GM21786 (cell line): ENCODE measurements around the gene PSRC1.
A peak's percentile ranks its signal among the peaks of the same experiment; 100 is the strongest.

ENCODE experiments used
- ATAC-seq: cut with Tn5 transposase; IDR thresholded peaks from one replicate; pipeline ENCODE4 v1.9.1; 2021; ENCODE audit not compliant: unreplicated experiment

PSRC1 gene

DNA sequence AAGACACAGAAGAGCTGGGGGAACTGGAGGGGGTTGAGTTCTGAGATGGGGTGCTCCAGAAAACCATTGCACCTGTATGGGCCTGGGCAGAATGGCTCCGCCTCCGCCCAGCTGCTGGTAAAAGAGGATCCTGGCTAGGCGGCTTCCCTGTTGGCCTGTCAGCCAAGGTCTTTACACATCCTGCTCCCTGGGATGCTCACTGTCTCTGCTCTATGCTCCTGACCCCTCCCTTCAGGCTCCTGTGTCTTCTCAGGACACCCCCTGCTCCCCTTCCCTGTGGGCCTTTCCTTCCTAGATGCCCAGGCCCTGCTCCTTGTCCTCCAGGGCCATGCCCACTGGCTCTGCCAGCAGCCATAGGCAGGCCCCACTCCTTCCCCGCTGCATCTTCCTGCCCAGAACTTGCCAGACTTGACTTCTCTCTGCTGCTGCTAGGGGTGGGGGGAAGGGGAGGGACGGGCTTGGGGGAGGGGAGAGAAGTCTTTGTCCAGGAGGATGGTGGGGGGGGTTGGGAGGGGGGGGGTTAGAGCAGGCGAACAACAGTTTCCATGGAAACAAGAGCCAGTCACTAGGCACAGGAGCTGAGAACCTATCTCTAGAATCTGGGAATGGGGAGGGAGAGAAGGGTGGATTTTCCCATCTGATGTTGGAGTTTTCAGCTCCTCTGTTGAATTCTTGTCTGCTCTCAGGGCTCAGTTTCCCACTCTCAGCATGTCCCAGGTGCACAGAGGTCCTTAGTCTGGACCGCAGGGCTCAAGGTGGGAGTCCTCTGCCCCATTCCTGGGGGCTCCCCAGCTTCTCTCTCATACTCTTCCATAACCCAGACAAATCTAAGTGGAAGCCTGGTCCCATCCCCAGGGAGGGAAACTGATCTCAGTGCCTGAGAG is 23.0 kb downstream of the PSRC1 start:
- ATAC-seq: no peak

- no peak for ATAC-seq
Observed at GRCh38 chr1:109258481-109259466, 24.2 kb downstream of the PSRC1 start.

DNA sequence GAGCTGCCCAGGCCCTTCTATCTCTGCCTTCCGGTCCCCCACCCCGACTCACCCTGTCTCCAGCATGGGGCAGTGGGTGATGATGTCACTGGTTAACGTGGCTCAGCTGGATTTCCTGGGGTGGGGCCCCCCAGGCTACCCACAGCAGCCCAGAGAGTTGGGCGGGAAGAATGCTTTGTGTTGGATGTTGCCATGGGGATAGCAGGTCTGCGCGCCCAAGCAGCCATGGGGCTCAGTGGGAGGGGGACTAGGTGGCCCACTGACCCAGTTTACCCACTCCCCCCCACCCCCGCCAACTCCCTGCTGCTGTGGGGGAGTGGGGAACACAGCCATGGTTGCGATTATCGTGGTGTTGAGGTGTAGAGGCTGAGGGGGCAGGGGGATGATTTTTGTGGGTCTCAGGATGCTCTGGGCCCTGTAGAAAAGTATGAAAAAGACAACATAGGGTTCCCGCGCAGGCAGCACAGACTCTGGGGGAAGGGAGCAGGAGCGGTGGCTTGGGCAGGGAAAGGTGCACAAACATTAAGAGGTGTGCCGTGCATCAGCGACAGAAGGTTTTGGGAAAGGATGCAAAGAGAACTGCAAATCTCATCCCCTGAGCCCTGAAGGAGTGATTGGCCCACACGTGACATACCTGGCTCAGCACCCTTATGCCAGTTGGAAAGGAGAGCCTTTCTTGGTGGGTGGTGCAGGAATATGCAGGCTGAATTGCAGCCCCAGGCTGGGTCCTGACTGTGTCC is 25.1 kb downstream of the PSRC1 start:
- ATAC-seq: no peak

- no peak for ATAC-seq
Observed at GRCh38 chr1:109256971-109257681, 25.8 kb downstream of the PSRC1 start.

- no peak for ATAC-seq
Observed at GRCh38 chr1:109256085-109256484, 26.9 kb downstream of the PSRC1 start.

- no peak for ATAC-seq
Observed at GRCh38 chr1:109255678-109256077, 27.3 kb downstream of the PSRC1 start.

- no peak for ATAC-seq
Observed at GRCh38 chr1:109255097-109255651, 27.8 kb downstream of the PSRC1 start.

DNA sequence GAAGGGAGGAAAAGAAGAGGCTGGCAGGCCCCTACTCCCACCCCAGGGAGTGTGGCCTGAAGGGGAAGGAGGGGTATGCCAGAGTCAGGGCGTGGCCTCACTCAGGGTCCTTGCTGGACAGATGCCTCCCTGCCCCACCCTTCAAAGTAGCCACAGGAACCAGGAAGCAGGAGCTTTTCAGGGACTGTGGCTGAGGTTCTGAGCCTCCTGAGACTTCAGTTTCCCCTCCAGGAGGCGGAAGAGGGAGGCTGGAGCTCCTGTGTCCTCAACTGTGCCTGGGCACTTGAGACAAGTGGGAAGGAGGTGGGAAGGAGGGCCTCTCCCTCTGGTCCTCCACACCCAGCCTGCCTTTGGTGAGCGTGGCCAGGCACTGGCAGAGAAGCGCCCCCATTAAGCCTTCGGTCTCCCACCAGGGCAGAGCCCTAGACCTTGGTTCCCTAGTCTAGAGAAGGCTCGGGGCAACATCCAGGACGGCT is 28.3 kb downstream of the PSRC1 start:
- no peak for ATAC-seq

- no peak for ATAC-seq
Observed at GRCh38 chr1:109253803-109254620, 28.9 kb downstream of the PSRC1 start.

DNA sequence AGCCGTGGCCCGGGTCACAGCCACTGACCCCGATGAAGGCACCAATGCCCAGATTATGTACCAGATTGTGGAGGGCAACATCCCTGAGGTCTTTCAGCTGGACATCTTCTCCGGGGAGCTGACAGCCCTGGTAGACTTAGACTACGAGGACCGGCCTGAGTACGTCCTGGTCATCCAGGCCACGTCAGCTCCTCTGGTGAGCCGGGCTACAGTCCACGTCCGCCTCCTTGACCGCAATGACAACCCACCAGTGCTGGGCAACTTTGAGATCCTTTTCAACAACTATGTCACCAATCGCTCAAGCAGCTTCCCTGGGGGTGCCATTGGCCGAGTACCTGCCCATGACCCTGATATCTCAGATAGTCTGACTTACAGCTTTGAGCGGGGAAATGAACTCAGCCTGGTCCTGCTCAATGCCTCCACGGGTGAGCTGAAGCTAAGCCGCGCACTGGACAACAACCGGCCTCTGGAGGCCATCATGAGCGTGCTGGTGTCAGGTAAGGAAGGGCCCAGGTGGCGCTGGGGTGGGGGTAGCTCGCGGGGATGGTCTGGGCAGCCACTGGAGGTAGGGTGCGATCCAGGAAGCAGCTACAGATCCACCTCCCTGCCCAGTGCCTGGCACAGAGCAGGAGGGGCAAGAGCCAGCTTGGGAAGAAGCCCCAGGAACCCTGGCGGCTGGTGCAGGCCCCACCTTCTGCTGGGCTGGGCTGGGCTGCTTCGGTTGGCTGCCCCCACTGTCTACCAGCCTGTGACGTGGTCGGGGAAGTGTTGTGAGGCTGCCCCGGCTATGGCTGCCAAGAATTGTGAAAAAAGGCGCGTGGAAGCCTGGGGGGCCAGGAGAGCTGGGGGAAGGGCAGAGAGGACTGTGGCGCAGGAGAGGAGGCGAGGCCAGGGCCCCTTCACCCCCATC is 29.8 kb downstream of the PSRC1 start:
- no peak for ATAC-seq

- ATAC-seq: no peak
Observed at GRCh38 chr1:109252167-109252892, 30.6 kb downstream of the PSRC1 start.

- no peak for ATAC-seq
Observed at GRCh38 chr1:109251277-109252166, 31.4 kb downstream of the PSRC1 start.

GRCh38 chr1:109250454-109251276 is 32.3 kb downstream of the PSRC1 start:
- ATAC-seq: no peak

GRCh38 chr1:109249654-109250401 is 33.1 kb downstream of the PSRC1 start:
- ATAC-seq: peak; percentile 25
